ENCODE data around the gene DNAJC2. TPM values are rescaled to one million over a fixed set of nuclear protein-coding genes. Genes with fewer than 3 reads are reported as not detected.

Gene DNAJC2, protein sequence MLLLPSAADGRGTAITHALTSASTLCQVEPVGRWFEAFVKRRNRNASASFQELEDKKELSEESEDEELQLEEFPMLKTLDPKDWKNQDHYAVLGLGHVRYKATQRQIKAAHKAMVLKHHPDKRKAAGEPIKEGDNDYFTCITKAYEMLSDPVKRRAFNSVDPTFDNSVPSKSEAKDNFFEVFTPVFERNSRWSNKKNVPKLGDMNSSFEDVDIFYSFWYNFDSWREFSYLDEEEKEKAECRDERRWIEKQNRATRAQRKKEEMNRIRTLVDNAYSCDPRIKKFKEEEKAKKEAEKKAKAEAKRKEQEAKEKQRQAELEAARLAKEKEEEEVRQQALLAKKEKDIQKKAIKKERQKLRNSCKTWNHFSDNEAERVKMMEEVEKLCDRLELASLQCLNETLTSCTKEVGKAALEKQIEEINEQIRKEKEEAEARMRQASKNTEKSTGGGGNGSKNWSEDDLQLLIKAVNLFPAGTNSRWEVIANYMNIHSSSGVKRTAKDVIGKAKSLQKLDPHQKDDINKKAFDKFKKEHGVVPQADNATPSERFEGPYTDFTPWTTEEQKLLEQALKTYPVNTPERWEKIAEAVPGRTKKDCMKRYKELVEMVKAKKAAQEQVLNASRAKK
- total RNA-seq (10 to 100 TPM in 7 of 9 donors, 1 to 10 TPM in 2; 5.5 to 36.7 (median 16.4) TPM), polyA plus RNA-seq (10 to 100 TPM; 32.8 to 58.0 (median 54.6) TPM)
- long read RNA-seq, donor 1, partial matches to known transcripts: 5 of 7 reads
- long read RNA-seq, donor 1, other reads (novel, unspliced or antisense): 0 of 7 reads
- long read RNA-seq, donor 2, partial matches to known transcripts: 0 of 1 reads
- long read RNA-seq, donor 2, other reads (novel, unspliced or antisense): 0 of 1 reads
- long read RNA-seq, donor 3, partial matches to known transcripts: 0 of 2 reads
- long read RNA-seq, donor 3, other reads (novel, unspliced or antisense): 0 of 2 reads
- long read RNA-seq, donor 4, partial matches to known transcripts: 16 of 22 reads
- long read RNA-seq, donor 4, other reads (novel, unspliced or antisense): 5 of 22 reads
- long read RNA-seq, donor 5, transcript DNAJC2-203 (17 exons, 2,167 nt): major isoform, 23 of 31 reads
- long read RNA-seq, donor 5, partial matches to known transcripts: 3 of 31 reads
- long read RNA-seq, donor 5, other reads (novel, unspliced or antisense): 5 of 31 reads
- long read RNA-seq, donor 6, partial matches to known transcripts: 9 of 12 reads
- long read RNA-seq, donor 6, other reads (novel, unspliced or antisense): 3 of 12 reads
- long read RNA-seq, donor 7: 0 reads
- long read RNA-seq, donor 8, partial matches to known transcripts: 0 of 3 reads
- long read RNA-seq, donor 8, other reads (novel, unspliced or antisense): 0 of 3 reads
- long read RNA-seq, donor 9, partial matches to known transcripts: 0 of 4 reads
- long read RNA-seq, donor 9, other reads (novel, unspliced or antisense): 0 of 4 reads
- long read RNA-seq, donor 10, partial matches to known transcripts: 0 of 2 reads
- long read RNA-seq, donor 10, other reads (novel, unspliced or antisense): 0 of 2 reads

GRCh38 chr7:103344453-103345149 is at the start of gene DNAJC2:
TSS of gene DNAJC2 (minus strand) at chr7:103344767. CDS start at chr7:103344622, 145 bp downstream.
- no peaks in the 10 kb centered on the region for H3K27me3 ChIP-seq
- peaks cover 12 to 49% of the 10 kb centered on the region in 2 donors for H3K4me1 ChIP-seq (replicated peaks in 1 of 2)
- TF ChIP-seq, protein P1, sequence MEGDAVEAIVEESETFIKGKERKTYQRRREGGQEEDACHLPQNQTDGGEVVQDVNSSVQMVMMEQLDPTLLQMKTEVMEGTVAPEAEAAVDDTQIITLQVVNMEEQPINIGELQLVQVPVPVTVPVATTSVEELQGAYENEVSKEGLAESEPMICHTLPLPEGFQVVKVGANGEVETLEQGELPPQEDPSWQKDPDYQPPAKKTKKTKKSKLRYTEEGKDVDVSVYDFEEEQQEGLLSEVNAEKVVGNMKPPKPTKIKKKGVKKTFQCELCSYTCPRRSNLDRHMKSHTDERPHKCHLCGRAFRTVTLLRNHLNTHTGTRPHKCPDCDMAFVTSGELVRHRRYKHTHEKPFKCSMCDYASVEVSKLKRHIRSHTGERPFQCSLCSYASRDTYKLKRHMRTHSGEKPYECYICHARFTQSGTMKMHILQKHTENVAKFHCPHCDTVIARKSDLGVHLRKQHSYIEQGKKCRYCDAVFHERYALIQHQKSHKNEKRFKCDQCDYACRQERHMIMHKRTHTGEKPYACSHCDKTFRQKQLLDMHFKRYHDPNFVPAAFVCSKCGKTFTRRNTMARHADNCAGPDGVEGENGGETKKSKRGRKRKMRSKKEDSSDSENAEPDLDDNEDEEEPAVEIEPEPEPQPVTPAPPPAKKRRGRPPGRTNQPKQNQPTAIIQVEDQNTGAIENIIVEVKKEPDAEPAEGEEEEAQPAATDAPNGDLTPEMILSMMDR (IDR thresholded peaks at IDR 0.05): no peak
- peak; percentile 65 to 79 for TF ChIP-seq POLR2A (IDR thresholded peaks at IDR 0.05)
- peak; percentile 83 to 94 (median 91) for DNase-seq
- WGBS, 4 donors: 7 to 10% (median 8%) methylated on average over 36 to 43 of the region's 43 CpGs
- intact Hi-C loops (cut with DNase I): no loop called here
- peaks cover 0 to 16% of the 10 kb centered on the region in 2 donors for H3K36me3 ChIP-seq (replicated peaks in 1 of 2)
- H3K27ac ChIP-seq: peak within 1 kb of the TSS; percentile 1 to 90 (median 82)
- H3K9me3 ChIP-seq (replicated peaks in 1 of 3): no peaks in the 10 kb centered on the region
- peak within 1 kb of the TSS; percentile 57 to 77 (median 72) for H3K4me3 ChIP-seq

- H3K9me3 ChIP-seq (replicated peaks in 1 of 3): no peaks in the 10 kb centered on the region
- 65 to 86% (median 80%) methylated on average over 2 of the region's 2 CpGs for WGBS, 4 donors
- intact Hi-C loops (cut with DNase I): no loop called here
Observed at GRCh38 chr7:103391976-103392375, 47.4 kb upstream of the DNAJC2 start.

DNA sequence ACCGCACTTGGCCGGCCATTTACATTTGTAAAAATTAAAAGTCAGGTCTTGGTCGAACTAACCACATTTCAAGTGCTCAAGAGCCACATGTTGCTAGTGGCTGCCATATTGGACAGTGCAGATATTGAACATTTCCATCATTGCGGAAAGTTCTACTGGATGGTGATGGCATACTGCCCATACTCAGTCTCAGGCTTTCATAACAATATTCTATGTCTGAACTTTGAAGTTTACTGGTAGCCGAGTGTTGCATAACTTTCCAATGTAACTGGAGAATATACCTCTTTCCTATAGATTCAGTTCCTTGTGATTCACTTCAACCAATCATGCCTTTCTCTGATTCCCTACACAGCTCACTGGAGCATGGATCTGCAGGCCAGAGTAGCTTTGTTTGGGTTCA is 46.6 kb upstream of the DNAJC2 start:
- DNase-seq: no peak
- no peak overlapping the region for H3K27ac ChIP-seq

More at GRCh38 chr7:103391976-103392375, 47.4 kb upstream of the DNAJC2 start:
- Histone ChIP-seq H3K27me3 (no peaks in the 10 kb centered on the region), H3K27ac (no peak overlapping the region), H3K4me1 (replicated peaks in 1 of 2) (no peaks in the 10 kb centered on the region), H3K36me3 (replicated peaks in 1 of 2) (no peaks in the 10 kb centered on the region), H3K4me3 (no peak overlapping the region)
- no peak for TF ChIP-seq POLR2A (IDR thresholded peaks at IDR 0.05)
- TF ChIP-seq, protein P1 (IDR thresholded peaks at IDR 0.05): no peak
- DNase-seq: no peak

More for the DNA sequence above, 46.6 kb upstream of the DNAJC2 start:
- no peaks in the 10 kb centered on the region for H3K36me3 ChIP-seq (replicated peaks in 1 of 2)
- H3K4me3 ChIP-seq: no peak overlapping the region
- H3K9me3 ChIP-seq (replicated peaks in 1 of 3): no peaks in the 10 kb centered on the region
- TF ChIP-seq, protein P1 (IDR thresholded peaks at IDR 0.05): no peak
- no peak for TF ChIP-seq POLR2A (IDR thresholded peaks at IDR 0.05)
- whole genome bisulfite sequencing, 4 donors: 89 to 95% (median 92%) methylated on average over 4 to 5 of the region's 5 CpGs
- intact Hi-C loops (cut with DNase I): no loop called here
- no peaks in the 10 kb centered on the region for H3K4me1 ChIP-seq (replicated peaks in 1 of 2)
- H3K27me3 ChIP-seq: no peaks in the 10 kb centered on the region

All from adrenal gland (tissue), 19 donors.